HG03175 (cell line): Measurements from ENCODE around the gene DAB1.

Experiments
- ATAC-seq: cut with Tn5 transposase; IDR thresholded peaks from one replicate; pipeline ENCODE4 v1.9.1; 2021; ENCODE audit warnings: mild to moderate bottlenecking, moderate library complexity; ENCODE audit not compliant: unreplicated experiment

Gene DAB1

DNA sequence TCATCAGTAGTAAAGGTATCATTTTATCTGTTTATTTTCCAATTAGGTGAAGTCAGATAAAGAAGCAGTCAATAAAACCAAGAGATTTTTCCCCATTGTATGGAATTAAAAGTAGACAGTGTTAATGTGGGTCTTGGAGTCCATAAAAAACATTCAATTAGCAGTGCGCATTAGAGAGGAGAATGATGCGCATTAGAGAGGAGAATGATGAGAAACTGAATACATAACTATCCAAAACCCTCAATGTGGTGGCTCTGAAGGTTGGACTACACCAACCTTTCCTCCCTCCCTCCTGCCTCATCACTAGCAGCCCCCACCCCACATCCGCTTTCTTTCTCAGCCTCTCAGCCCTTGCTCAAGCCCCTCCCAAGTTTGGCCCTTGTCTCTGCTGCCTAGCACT is 99.5 kb downstream of the DAB1 start:
- no peak for ATAC-seq

DNA sequence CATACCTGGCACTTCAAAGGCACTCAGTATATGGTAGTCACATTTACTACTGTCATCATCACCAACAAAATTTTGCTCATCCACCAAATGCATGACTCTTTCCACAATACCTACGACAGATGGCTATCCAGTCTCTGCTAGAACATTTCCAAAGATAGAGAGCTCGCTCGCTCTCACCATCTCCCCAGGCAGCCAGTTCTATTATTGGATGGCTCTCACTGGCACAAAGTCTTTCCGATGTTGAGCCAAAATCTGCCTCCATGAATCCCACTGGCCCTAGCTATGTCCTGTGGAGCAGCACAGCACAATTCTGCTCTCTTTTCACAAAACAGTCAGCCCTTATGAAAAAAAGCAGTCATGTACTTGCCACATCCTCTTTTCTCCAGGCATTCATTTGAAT is 102.1 kb downstream of the DAB1 start:
- ATAC-seq, result no peak

DNA sequence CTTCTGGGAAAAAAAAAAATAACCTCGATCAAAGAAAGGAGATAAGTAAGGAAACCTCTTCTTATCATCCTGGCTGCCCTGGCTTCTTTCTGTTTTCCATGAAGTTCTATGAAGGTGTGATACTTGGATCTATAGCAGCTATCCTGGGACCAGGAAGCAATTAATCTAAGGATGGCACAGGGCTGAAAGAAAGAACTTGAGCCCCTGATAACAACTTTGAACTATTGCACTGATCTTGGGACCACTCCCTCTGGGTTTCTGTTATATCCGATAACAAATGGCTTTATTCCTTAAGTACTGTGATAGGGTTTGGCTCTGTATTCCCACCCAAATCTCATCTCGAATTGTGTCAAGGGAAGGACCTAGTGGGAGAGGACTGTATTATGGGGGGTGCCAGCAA is 104.1 kb downstream of the DAB1 start:
- no peak for ATAC-seq

- no peak for ATAC-seq
These were observed 104.7 kb downstream of the DAB1 start for GRCh38 chr1:57319165-57319564.

DNA sequence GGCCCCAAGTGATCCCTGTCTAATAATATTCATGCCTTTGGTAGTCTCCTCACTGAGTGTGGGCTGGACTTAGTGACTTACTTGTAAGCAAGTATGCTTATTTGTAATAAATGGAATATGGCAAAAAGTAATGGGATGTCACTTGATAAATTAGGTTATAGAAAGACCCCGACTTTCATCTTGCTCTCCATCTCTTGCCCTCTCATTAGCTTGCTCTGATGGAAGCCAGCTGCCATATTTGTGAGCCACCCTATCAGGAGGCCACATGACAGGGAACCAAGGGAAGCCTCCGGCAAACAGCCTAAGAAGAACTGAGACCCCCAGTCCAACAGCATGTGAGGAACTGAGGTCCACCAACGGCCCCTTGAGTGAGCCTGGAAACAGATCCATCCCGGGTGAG is 107.0 kb downstream of the DAB1 start:
- no peak for ATAC-seq

DNA sequence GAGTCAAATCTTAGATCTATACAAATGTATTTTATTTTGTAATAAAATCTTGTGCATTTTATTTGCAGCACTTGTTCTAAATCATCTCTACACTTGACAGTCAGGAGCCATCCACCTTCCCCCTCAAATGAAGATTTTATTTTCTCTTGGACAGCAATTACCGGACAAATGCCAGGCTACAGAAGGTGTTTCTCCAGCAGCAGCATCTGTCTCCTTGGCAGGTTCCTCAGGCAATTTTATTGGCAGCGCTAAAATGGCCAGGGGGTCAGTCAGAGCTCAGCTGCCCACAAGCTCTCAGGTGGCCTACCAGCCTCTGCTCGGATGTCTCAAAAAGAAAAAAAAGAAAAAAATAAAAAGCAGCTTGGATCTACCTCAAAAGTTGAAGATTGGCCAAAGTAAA is 107.6 kb downstream of the DAB1 start:
- no peak for ATAC-seq

GRCh38 chr1:57312869-57313268 is 111.0 kb downstream of the DAB1 start:
- ATAC-seq, result no peak

GRCh38 chr1:57311411-57311810 is 112.4 kb downstream of the DAB1 start:
- no peak for ATAC-seq

GRCh38 chr1:57311006-57311405 is 112.9 kb downstream of the DAB1 start:
- ATAC-seq, result no peak

DNA sequence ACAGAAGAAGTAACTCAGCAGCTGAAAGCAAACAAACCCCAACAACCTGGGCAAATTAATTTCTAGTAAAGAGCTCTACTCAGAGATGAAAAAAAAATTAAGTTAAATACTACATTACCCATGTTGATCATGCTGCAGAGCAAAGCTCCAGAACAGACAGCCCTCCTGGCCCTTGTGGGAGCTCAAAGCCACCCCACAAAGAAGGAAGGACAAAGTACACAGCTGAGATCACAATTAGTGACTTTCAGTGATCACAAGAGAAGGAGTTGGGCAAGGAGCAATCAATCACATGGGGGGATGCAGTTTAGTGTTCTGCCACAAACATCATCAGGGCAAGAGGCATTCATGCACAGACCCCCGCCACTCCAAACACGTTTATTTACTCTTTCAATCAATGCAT is 114.2 kb downstream of the DAB1 start:
- ATAC-seq, result no peak

DNA sequence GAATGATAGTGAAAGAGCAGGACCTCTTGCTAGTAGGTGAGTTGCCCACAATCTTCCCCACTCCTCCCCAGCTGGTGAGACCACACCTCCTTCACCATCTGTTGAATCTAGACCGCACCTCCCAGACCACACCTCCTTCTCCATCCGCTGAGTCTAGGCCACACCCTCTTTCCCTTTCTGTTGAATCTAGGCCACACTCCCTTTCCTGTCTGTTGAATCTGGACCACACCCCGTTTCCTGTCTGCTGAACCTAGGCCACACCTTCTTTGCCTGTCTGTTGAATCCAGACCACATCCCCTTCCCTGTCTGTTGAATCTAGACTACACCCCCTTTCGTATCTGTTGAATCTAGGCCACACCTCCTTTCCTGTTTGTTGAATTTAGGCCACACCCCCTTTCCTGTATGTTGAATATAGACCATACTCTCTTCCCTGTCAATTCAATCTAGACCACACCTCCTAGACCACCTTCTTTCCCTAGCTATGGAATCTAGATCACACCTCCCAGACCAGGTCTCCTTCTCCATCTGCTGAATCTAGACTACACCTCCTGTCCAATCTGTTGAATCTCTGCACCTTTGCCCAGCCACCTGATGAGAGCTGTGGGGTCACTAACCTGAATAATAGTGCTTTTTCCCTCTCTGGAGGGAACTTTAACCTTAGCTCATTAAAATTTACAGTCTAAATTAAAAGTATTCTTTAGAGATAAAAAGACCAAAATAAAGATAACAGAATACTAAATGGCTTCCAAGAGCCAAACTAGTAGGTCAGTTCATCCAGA is 116.3 kb downstream of the DAB1 start:
- peak; percentile 85 for ATAC-seq

DNA sequence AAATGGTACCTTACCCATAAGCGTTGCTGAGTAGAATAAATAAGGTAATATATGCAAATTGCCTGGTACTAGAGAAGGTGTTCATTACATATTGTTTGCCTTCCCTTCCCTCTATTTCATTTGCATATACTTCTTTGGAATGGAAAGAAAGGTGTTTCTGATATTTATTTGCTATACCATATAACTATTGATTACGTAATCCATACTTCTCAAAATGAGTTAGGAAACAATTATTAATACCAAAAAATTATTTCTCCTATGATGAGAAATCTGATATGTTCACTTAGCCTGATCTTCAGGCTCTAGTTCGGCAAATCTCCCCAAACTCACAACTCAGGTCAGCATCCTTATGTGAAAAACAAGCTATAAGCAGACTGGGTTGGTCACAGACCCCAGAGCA is 119.3 kb downstream of the DAB1 start:
- ATAC-seq, result no peak

GRCh38 chr1:57302812-57303596 is 120.9 kb downstream of the DAB1 start:
- ATAC-seq, result no peak

DNA sequence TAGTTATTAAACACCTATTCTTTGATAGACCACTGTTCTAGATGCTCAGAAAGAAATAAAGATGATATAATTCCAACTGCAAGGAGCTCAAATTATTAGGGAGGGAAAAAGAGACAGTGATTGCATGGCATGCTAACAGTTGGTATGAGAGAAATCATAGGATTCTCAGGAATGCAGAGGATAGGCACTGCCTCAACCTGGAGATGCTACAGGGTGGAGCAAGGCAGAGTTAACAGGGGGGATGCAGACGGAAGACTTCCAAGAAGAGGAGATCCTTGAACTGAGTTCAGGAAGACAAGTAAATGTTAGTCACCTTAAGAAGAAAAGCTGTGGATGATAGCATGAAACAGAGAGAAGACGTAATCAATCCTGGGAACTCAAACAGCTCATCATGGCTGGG is 123.7 kb downstream of the DAB1 start:
- ATAC-seq, result no peak

GRCh38 chr1:57296726-57297250 is 127.1 kb downstream of the DAB1 start:
- no peak for ATAC-seq

- no peak for ATAC-seq
These were observed 128.5 kb downstream of the DAB1 start for GRCh38 chr1:57295326-57295725.

DNA sequence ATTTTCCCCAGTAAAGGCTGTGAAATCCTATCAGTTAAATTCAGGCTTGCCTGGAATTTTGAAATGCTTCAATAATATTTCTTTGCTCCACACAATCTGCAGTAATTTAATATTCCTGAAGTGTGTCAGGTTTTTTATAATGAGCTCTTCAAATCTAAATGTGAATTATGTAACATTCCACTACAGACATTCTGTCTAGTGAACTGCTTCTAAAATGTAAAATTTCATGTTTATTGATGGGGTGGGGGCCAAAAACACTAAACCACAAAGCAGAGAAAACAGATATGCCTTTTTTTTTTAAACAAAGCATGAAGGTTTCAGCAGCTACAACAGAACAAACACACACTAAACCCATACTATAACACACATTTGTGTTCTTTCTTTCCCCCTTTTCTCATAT is 129.7 kb downstream of the DAB1 start:
- ATAC-seq, result no peak

GRCh38 chr1:57293214-57293613 is 130.6 kb downstream of the DAB1 start:
- ATAC-seq, result no peak

GRCh38 chr1:57289781-57290180 is 134.1 kb downstream of the DAB1 start:
- no peak for ATAC-seq

DNA sequence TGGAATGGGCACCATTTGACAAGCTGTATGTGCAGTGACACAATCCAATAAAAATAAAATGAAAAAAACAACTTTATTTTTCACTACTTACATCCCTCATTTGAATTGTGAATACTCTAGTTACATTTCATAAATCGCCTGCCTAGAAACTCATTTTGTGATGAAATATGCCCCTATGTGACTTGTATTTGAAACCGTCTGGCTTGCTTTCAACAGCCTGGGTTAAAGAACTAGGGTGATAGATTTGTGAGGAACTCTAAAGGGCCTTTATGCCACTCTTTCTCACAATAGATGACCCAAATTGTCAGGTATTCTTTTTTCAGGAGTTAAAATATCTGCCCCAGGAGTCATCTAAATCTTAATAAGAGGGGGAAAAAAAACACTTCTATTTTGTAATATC is 137.9 kb downstream of the DAB1 start:
- no peak for ATAC-seq

DNA sequence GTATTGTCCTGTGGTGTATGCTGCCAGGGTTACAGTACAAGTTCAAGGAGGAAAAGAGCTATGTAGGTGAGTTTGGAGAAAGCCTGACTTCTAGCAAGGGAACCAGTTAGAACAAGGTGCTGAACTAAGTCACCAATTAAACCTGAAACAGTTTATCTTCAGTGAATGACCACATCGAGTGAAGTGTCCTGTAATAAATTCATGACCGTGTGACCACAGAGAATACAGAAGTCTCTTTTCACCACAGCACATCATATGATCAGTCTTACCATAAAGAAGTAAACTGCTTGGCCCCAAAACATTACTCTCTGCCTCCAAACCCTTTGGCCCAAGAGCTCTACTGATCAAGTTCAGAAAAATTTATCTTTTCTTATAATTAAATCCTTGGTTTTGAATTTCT is 141.4 kb downstream of the DAB1 start:
- no peak for ATAC-seq

DNA sequence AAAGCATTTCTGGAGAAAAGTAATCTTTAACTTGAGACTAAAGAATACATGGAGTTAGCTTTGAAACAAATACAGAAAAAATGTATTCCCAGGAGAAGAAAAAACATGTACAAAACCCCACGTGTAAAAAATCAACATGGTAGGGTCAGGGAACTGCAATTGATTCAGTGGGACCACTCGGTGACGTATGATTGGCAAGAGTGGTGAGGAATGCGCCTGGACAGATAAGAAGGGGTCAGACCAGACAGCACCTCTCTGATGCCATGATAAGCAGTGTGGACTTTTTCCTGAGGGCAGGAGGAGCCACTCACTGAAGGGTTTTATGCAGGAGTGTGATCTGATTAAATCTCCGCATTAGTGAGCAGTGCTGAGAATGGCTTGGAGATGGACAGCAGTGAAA is 142.5 kb downstream of the DAB1 start:
- no peak for ATAC-seq
